ENCODE measurements around the gene ACTL9. TPM values are rescaled to one million over a fixed set of nuclear protein-coding genes. Genes with fewer than 3 reads are reported as not detected.
"Not testable (repeated sequence)": the region's sequence is repeated elsewhere in the genome, so short reads cannot be mapped to it uniquely, and the experiment has no call there.

The ACTL9 gene
- total and polyA plus RNA-seq, 2 experiments from 2014 or later: not detected

GRCh38 chr19:8710337-8710736 lies 11.7 kb upstream of the ACTL9 start:
- peaks cover 74% of the 10 kb centered on the region for H3K9me3 Mint-ChIP-seq
- H3F3A ChIP-seq (replicated peaks; ENCODE audit: low read depth): not testable (repeated sequence)

GRCh38 chr19:8705742-8706141 lies 7.1 kb upstream of the ACTL9 start:
- Mint-ChIP-seq H3K27ac (no peak overlapping the region), H3K4me1 (no peaks in the 10 kb centered on the region), H3K27me3 (ENCODE audit: insufficient read depth, low read depth, poor library complexity) (peaks cover 5% of the 10 kb centered on the region), H3K4me3 (no peak overlapping the region), H3K36me3 (ENCODE audit: low read depth) (peaks cover 4% of the 10 kb centered on the region; the same call in 2 of the 3 replicates), H3K9me3 (peaks cover 78% of the 10 kb centered on the region)
- Histone ChIP-seq H4K20me1 (replicated peaks; ENCODE audit: insufficient read depth) (no peaks in the 10 kb centered on the region), H3K27me3 (ENCODE audit: insufficient read depth) (no peaks in the 10 kb centered on the region), H3K4me2 (no peak overlapping the region), H2AFZ (no peak overlapping the region), H3K27ac (ENCODE audit: low read depth) (no peak overlapping the region), H3K79me2 (replicated peaks; ENCODE audit: insufficient read depth) (no peaks in the 10 kb centered on the region), H3K36me3 (ENCODE audit: insufficient read depth) (no peaks in the 10 kb centered on the region), H3F3A (replicated peaks; ENCODE audit: low read depth) (no peaks in the 10 kb centered on the region), H3K4me3 (no peak overlapping the region), H3K9me2 (ENCODE audit: insufficient read depth) (no peaks in the 10 kb centered on the region), H3K4me1 (ENCODE audit: insufficient read depth) (no peaks in the 10 kb centered on the region)
- DNase-seq (ENCODE audit: low spot score) (no peak), ATAC-seq (no peak)
- TF ChIP-seq POLR2AphosphoS5 (IDR thresholded peaks at IDR 0.05; ENCODE audit: low read depth): no peak
- no peak for TF ChIP-seq ETS1 (IDR thresholded peaks at IDR 0.05)
- TF ChIP-seq JUNB (IDR thresholded peaks at IDR 0.05; ENCODE audit: unreplicated experiment): no peak
- TF ChIP-seq ZNF462 (CRISPR knock-in tag; IDR thresholded peaks at IDR 0.05): no peak
- TF ChIP-seq REST (IDR thresholded peaks at IDR 0.05; ENCODE audit: unreplicated experiment): no peak
- no peak for TF ChIP-seq EZH2phosphoT487 (IDR thresholded peaks at IDR 0.05; ENCODE audit: unreplicated experiment)

More at GRCh38 chr19:8710337-8710736, 11.7 kb upstream of the ACTL9 start:
- H4K20me1 ChIP-seq (replicated peaks; ENCODE audit: insufficient read depth); H3K36me3 ChIP-seq (ENCODE audit: insufficient read depth); H2AFZ ChIP-seq; H3K4me3 Mint-ChIP-seq; H3K4me1 Mint-ChIP-seq; DNase-seq (ENCODE audit: low spot score); H3K27me3 ChIP-seq (ENCODE audit: insufficient read depth); H3K4me3 ChIP-seq; H3K79me2 ChIP-seq (replicated peaks; ENCODE audit: insufficient read depth); H3K27me3 Mint-ChIP-seq (ENCODE audit: insufficient read depth, low read depth, poor library complexity); H3K27ac ChIP-seq (ENCODE audit: low read depth); ATAC-seq; H3K4me2 ChIP-seq; H3K4me1 ChIP-seq (ENCODE audit: insufficient read depth); H3K27ac Mint-ChIP-seq; H3K9me2 ChIP-seq (ENCODE audit: insufficient read depth): not testable (repeated sequence)
- H3K36me3 Mint-ChIP-seq (ENCODE audit: low read depth): peaks cover 20% of the 10 kb centered on the region

GRCh38 chr19:8705304-8705703 lies 6.7 kb upstream of the ACTL9 start:
- not testable (repeated sequence) for H3K9me2 ChIP-seq (ENCODE audit: insufficient read depth); DNase-seq (ENCODE audit: low spot score); H3F3A ChIP-seq (replicated peaks; ENCODE audit: low read depth); H3K27me3 ChIP-seq (ENCODE audit: insufficient read depth); ATAC-seq; H2AFZ ChIP-seq; H3K36me3 Mint-ChIP-seq (ENCODE audit: low read depth); H3K4me3 Mint-ChIP-seq; H3K4me1 ChIP-seq (ENCODE audit: insufficient read depth); H4K20me1 ChIP-seq (replicated peaks; ENCODE audit: insufficient read depth); H3K4me3 ChIP-seq; H3K27ac ChIP-seq (ENCODE audit: low read depth); H3K4me2 ChIP-seq; H3K4me1 Mint-ChIP-seq; H3K36me3 ChIP-seq (ENCODE audit: insufficient read depth); H3K27me3 Mint-ChIP-seq (ENCODE audit: insufficient read depth, low read depth, poor library complexity); H3K79me2 ChIP-seq (replicated peaks; ENCODE audit: insufficient read depth); H3K27ac Mint-ChIP-seq
- H3K9me3 Mint-ChIP-seq: peaks cover 78% of the 10 kb centered on the region
